H1 (cell line): ENCODE results near the gene BRD7. TPM values are rescaled to one million over a fixed set of nuclear protein-coding genes. Genes with fewer than 3 reads are reported as not detected.

Experiments used
- ATF2 ChIP-seq: IDR thresholded peaks from 2 replicates; pipeline ENCODE4 v1.6.1; 2012; ENCODE audit warnings: low read length, inconsistent platforms
- EZH2 ChIP-seq: fragments of 200-600 bp; sonication (generic); IDR thresholded peaks from 2 replicates; pipeline ENCODE4 v1.7.1; 2012; ENCODE audit warnings: low read depth, mild to moderate bottlenecking, moderate library complexity, low read length, inconsistent platforms; ENCODE audit not compliant: severe bottlenecking
- HDAC2 ChIP-seq, 2 experiments: fragments of 300-600 bp in 1 of 2; sonication (generic) in 1 of 2; IDR thresholded peaks; 2 replicates each; pipeline ENCODE4 v1.6.1; 2011 to 2012; ENCODE audit warnings: low read depth in 2 of 2, low read length in 2 of 2, mild to moderate bottlenecking in 2 of 2, moderate library complexity in 2 of 2, borderline replicate concordance in 1 of 2, inconsistent platforms in 1 of 2
- KDM5A ChIP-seq: fragments of 200-600 bp; IDR thresholded peaks from 2 replicates; pipeline ENCODE4 v1.7.1; 2012; ENCODE audit warnings: mild to moderate bottlenecking, low read length, inconsistent platforms, mixed read lengths
- SIRT6 ChIP-seq: IDR thresholded peaks from one replicate; pipeline ENCODE4 v1.7.1; 2012; ENCODE audit warnings: low read length, inconsistent platforms
- SRF ChIP-seq: IDR thresholded peaks from 2 replicates; pipeline ENCODE4 v1.6.1; 2011; ENCODE audit warnings: mild to moderate bottlenecking, low read depth, low read length, moderate library complexity
- polyA plus RNA-seq, 7 experiments: library from polyadenylated mRNA; depleted of rRNA in 3 of 7; stranded (reverse) in 5 of 7; unstranded in 2 of 7; fragments of >200 nt in 5 of 7; fragments of 200-250 nt in 2 of 7; gene quantifications; 1 replicate in 5 of 7; 2 replicates in 1 of 7; 4 replicates in 1 of 7; pipeline versions ENCODE4 v1.2.1 to v1.2.3, GENCODE V29; 2011 to 2013; ENCODE audit warnings: missing spikeins in 2 of 7, mixed read lengths in 2 of 7
- total RNA-seq: library from RNA; stranded (reverse); fragmentation: NEBNext Ultra II Directional; extraction: Animal tissue kit (Norgen Biotek cat#: 25700); gene quantifications from 2 replicates; pipeline ENCODE4 v1.2.1, GENCODE V29; 2021
- TF ChIP-seq, protein P1 (sequence below): fragments of 300-600 bp; sonication (generic); IDR thresholded peaks from 2 replicates; pipeline ENCODE4 v1.7.1; 2012; ENCODE audit warnings: low read length, moderate library complexity, mild to moderate bottlenecking, inconsistent platforms; ENCODE audit not compliant: insufficient replicate concordance
- TF ChIP-seq, protein P2 (sequence below): IDR thresholded peaks from 2 replicates; pipeline ENCODE4 v1.6.1; 2011; ENCODE audit warnings: low read depth, mild to moderate bottlenecking, low read length; ENCODE audit not compliant: insufficient read depth

BRD7 gene
- total and polyA plus RNA-seq, 2 of the 8 experiments (the other 6 are each of a cell fraction or from before 2014, with no cell fraction given), result 42.5 to 120 TPM

- TF ChIP-seq, protein P1, sequence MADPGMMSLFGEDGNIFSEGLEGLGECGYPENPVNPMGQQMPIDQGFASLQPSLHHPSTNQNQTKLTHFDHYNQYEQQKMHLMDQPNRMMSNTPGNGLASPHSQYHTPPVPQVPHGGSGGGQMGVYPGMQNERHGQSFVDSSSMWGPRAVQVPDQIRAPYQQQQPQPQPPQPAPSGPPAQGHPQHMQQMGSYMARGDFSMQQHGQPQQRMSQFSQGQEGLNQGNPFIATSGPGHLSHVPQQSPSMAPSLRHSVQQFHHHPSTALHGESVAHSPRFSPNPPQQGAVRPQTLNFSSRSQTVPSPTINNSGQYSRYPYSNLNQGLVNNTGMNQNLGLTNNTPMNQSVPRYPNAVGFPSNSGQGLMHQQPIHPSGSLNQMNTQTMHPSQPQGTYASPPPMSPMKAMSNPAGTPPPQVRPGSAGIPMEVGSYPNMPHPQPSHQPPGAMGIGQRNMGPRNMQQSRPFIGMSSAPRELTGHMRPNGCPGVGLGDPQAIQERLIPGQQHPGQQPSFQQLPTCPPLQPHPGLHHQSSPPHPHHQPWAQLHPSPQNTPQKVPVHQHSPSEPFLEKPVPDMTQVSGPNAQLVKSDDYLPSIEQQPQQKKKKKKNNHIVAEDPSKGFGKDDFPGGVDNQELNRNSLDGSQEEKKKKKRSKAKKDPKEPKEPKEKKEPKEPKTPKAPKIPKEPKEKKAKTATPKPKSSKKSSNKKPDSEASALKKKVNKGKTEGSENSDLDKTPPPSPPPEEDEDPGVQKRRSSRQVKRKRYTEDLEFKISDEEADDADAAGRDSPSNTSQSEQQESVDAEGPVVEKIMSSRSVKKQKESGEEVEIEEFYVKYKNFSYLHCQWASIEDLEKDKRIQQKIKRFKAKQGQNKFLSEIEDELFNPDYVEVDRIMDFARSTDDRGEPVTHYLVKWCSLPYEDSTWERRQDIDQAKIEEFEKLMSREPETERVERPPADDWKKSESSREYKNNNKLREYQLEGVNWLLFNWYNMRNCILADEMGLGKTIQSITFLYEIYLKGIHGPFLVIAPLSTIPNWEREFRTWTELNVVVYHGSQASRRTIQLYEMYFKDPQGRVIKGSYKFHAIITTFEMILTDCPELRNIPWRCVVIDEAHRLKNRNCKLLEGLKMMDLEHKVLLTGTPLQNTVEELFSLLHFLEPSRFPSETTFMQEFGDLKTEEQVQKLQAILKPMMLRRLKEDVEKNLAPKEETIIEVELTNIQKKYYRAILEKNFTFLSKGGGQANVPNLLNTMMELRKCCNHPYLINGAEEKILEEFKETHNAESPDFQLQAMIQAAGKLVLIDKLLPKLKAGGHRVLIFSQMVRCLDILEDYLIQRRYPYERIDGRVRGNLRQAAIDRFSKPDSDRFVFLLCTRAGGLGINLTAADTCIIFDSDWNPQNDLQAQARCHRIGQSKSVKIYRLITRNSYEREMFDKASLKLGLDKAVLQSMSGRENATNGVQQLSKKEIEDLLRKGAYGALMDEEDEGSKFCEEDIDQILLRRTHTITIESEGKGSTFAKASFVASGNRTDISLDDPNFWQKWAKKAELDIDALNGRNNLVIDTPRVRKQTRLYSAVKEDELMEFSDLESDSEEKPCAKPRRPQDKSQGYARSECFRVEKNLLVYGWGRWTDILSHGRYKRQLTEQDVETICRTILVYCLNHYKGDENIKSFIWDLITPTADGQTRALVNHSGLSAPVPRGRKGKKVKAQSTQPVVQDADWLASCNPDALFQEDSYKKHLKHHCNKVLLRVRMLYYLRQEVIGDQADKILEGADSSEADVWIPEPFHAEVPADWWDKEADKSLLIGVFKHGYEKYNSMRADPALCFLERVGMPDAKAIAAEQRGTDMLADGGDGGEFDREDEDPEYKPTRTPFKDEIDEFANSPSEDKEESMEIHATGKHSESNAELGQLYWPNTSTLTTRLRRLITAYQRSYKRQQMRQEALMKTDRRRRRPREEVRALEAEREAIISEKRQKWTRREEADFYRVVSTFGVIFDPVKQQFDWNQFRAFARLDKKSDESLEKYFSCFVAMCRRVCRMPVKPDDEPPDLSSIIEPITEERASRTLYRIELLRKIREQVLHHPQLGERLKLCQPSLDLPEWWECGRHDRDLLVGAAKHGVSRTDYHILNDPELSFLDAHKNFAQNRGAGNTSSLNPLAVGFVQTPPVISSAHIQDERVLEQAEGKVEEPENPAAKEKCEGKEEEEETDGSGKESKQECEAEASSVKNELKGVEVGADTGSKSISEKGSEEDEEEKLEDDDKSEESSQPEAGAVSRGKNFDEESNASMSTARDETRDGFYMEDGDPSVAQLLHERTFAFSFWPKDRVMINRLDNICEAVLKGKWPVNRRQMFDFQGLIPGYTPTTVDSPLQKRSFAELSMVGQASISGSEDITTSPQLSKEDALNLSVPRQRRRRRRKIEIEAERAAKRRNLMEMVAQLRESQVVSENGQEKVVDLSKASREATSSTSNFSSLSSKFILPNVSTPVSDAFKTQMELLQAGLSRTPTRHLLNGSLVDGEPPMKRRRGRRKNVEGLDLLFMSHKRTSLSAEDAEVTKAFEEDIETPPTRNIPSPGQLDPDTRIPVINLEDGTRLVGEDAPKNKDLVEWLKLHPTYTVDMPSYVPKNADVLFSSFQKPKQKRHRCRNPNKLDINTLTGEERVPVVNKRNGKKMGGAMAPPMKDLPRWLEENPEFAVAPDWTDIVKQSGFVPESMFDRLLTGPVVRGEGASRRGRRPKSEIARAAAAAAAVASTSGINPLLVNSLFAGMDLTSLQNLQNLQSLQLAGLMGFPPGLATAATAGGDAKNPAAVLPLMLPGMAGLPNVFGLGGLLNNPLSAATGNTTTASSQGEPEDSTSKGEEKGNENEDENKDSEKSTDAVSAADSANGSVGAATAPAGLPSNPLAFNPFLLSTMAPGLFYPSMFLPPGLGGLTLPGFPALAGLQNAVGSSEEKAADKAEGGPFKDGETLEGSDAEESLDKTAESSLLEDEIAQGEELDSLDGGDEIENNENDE, result no peak
- TF ChIP-seq SRF (no peak), HDAC2 (IDR thresholded peaks at IDR 0.05; ENCODE audit: borderline replicate concordance in 1 of 2, low read depth in 2 of 2, low read length in 2 of 2) (no peak), KDM5A (no peak), SIRT6 (no peak), EZH2 (no peak), ATF2 (no peak)
- TF ChIP-seq, protein P2, sequence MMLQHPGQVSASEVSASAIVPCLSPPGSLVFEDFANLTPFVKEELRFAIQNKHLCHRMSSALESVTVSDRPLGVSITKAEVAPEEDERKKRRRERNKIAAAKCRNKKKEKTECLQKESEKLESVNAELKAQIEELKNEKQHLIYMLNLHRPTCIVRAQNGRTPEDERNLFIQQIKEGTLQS, result no peak
Measured at GRCh38 chr16:50286681-50287080, 82.1 kb downstream of the BRD7 start (continued).
